H1 (cell line): ENCODE measurements around the gene CAMK2B. TPM values are rescaled to one million over a fixed set of nuclear protein-coding genes. Genes with fewer than 3 reads are reported as not detected.

Source experiments
- NRF1 ChIP-seq: IDR thresholded peaks from 2 replicates; pipeline ENCODE4 v1.6.1; 2011; ENCODE audit warnings: mild to moderate bottlenecking, low read depth, low read length, improper control_type of control experiment
- POLR2A ChIP-seq, 2 experiments: IDR thresholded peaks; 1 replicate in 1 of 2; 2 replicates in 1 of 2; pipeline ENCODE4 v1.6.1; 2011; ENCODE audit warnings: low read depth in 2 of 2, low read length in 2 of 2, mild to moderate bottlenecking in 2 of 2; ENCODE audit errors: control extremely low read depth in 1 of 2
- RNF2 ChIP-seq: fragments of 200-900, 300-1000 bp; sonication (generic); IDR thresholded peaks from 2 replicates; pipeline ENCODE4 v1.7.1; 2016; ENCODE audit warnings: borderline replicate concordance, low read depth, mild to moderate bottlenecking, antibody characterized with exemption, low read length; ENCODE audit not compliant: poor library complexity, severe bottlenecking; ENCODE audit errors: missing control alignments
- SP1 ChIP-seq: IDR thresholded peaks from 2 replicates; pipeline ENCODE4 v1.6.1; 2011; ENCODE audit warnings: low read depth, low read length
- TEAD4 ChIP-seq: IDR thresholded peaks from 2 replicates; pipeline ENCODE4 v1.6.1; 2012; ENCODE audit warnings: low read depth, low read length, inconsistent platforms, mixed read lengths
- polyA plus RNA-seq, 7 experiments: library from polyadenylated mRNA; depleted of rRNA in 3 of 7; stranded (reverse) in 5 of 7; unstranded in 2 of 7; fragments of >200 nt in 5 of 7; fragments of 200-250 nt in 2 of 7; gene quantifications; 1 replicate in 5 of 7; 2 replicates in 1 of 7; 4 replicates in 1 of 7; pipeline versions ENCODE4 v1.2.1 to v1.2.3, GENCODE V29; 2011 to 2013; ENCODE audit warnings: missing spikeins in 2 of 7, mixed read lengths in 2 of 7
- total RNA-seq: library from RNA; stranded (reverse); fragmentation: NEBNext Ultra II Directional; extraction: Animal tissue kit (Norgen Biotek cat#: 25700); gene quantifications from 2 replicates; pipeline ENCODE4 v1.2.1, GENCODE V29; 2021

The CAMK2B gene
- total and polyA plus RNA-seq, 2 of the 8 experiments (the other 6 are each of a cell fraction or from before 2014, with no cell fraction given) = 0.05 to 0.15 TPM

- no peak for TF ChIP-seq TEAD4
- TF ChIP-seq POLR2A (IDR thresholded peaks at IDR 0.05; ENCODE audit: control extremely low read depth in 1 of 2, low read depth in 2 of 2, low read length in 2 of 2) = no peak
- no peak for TF ChIP-seq SP1
- no peak for TF ChIP-seq RNF2
- TF ChIP-seq NRF1 = no peak
These were observed 61.9 kb downstream of the CAMK2B start (continued) for GRCh38 chr7:44263326-44264082.
